ENCODE measurements around the gene CLASP1. TPM values are rescaled to one million over a fixed set of nuclear protein-coding genes. Genes with fewer than 3 reads are reported as not detected.

The CLASP1 gene
- total and polyA plus RNA-seq, 5 donors = 19.1 to 62.4 (median 60.7) TPM

DNA sequence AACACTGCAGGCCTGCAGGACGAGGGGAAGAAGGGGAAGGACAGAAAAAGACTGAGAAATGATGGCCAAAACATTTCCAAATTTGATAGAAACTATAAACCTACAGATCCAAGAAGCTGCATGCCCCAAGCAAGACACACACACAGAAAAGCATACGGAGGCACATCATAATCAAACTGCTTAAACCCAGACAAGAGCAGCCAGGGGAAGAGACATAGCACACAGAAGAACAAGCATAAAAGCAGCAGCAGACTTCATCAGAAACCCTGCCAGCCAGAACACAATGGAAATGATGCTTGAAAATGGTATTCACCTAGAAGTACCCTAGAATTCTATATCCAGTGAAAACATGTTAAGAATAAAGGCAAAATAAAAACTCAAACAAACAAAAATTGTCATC lies 175.8 kb downstream of the CLASP1 start:
- H3K4me1 ChIP-seq (ENCODE audit: control insufficient read depth, insufficient read depth, low read length) = peaks cover 3% of the 10 kb centered on the region

DNA sequence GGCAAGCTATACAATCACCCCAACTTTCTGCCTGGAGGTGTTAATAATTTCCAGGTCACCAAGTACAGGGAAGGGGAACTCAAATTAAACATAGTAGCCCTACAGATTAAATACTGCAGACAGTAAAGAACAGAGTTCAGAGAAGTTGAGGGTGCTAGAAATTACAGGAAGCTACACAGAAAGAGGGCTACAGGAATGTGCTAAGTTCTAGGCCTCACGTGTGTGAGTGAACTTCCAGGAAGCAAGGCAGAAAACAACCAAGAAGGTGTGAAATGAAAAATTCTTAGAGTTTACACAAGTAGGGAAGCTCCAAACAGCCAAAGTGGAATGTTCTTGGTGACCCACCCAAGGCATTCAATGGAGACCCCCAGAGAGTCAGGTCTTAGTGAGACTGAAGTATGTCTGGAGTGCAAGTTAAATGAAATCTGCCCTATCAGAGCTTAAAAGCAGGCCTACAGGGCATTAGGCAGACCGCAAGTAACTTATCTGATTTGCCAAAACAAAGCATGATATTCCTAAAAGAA lies 176.7 kb downstream of the CLASP1 start:
- Histone ChIP-seq H3K27me3 (ENCODE audit: control insufficient read depth, insufficient read depth) (no peaks in the 10 kb centered on the region), H3K4me1 (ENCODE audit: control insufficient read depth, insufficient read depth, low read length) (peaks cover 3% of the 10 kb centered on the region), H3K27ac (ENCODE audit: low read length) (no peak overlapping the region), H3K9me3 (ENCODE audit: control insufficient read depth, low read length) (no peaks in the 10 kb centered on the region), H3K4me3 (ENCODE audit: low read length) (no peak overlapping the region)
- intact Hi-C loops (cut with DNase I) = no loop called here
- ATAC-seq (no peak), DNase-seq (no peak)
- WGBS = 79% methylated on average over 2 of the region's 2 CpGs

More for the DNA sequence above, 175.8 kb downstream of the CLASP1 start:
- WGBS = 79% methylated on average over 2 of the region's 2 CpGs
- DNase-seq = no peak
- intact Hi-C loops (cut with DNase I) = no loop called here
- Histone ChIP-seq H3K4me3 (ENCODE audit: low read length) (no peak overlapping the region), H3K27me3 (ENCODE audit: control insufficient read depth, insufficient read depth) (no peaks in the 10 kb centered on the region), H3K27ac (ENCODE audit: low read length) (no peak overlapping the region), H3K9me3 (ENCODE audit: control insufficient read depth, low read length) (no peaks in the 10 kb centered on the region)
- ATAC-seq = no peak

DNA sequence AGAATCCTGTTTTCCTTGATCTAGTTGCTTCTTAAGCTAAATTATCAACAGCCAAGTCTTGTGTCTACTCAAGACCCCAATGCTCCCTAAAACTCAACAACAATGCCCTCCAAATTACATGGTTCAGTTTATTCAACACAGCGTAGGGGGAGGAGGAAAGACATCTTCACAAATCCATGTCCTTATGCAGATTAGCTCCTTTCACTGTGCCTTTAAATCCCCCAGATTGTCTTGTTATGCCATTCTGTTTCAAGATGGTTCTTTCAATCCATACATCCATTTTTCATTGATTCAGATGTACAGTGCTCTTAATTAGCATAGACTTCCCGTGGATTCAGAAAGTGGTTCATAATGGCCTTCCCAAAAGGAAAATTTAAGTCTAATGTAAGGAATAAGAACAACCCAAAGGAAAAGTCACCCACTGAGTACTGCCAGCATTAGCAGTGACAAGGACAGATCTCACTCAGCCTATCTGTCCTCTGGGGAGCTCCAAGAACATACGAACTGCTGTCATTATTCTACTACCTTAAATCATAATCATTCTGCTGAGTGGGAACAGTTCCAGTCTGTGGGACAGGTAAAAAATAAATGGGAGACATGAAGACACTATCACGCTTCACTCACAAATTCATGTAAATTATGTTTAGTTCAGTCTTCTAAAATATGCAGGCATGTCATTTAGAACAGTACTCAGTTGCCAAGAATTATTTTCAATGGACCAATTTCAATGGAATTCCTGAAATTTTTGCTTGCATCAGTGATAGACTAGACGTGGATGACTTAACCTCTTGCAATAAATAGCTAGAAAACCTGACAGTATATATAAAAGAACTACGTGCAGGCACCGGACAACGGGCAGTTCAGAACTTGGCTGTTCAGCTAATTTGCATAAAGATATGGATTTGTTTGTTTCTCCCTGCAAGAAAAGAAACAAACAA lies 177.5 kb downstream of the CLASP1 start:
- ATAC-seq = no peak
- intact Hi-C loops (cut with DNase I) = no loop called here
- Histone ChIP-seq H3K9me3 (ENCODE audit: control insufficient read depth, low read length) (no peaks in the 10 kb centered on the region), H3K27me3 (ENCODE audit: control insufficient read depth, insufficient read depth) (no peaks in the 10 kb centered on the region), H3K4me3 (ENCODE audit: low read length) (no peak overlapping the region), H3K4me1 (ENCODE audit: control insufficient read depth, insufficient read depth, low read length) (peaks cover 3% of the 10 kb centered on the region), H3K27ac (ENCODE audit: low read length) (no peak overlapping the region)
- no peak for DNase-seq
- 72% methylated on average over 8 of the region's 8 CpGs for WGBS

DNA sequence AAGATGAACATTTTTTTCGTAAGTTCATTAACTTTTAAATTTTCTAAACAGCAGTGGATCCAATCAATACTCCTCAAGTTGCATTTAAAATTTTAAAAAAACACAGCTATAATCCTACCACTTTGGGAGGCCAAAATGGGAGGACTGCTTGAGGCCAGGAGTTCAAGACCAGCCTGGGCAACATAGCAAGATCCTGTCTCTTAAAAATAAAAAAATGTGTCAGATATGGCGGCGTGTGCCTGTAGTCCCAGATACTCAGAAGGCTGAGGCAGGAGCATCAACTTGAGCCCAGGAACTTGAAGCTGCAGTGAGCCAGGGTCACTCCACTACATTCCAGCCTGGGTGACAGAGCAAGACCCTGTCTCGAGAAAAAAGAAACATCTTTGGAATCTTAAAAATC lies 178.3 kb downstream of the CLASP1 start:
- ATAC-seq (no peak), DNase-seq (no peak)
- H3K27me3 ChIP-seq (ENCODE audit: control insufficient read depth, insufficient read depth) = no peaks in the 10 kb centered on the region
- intact Hi-C loops (cut with DNase I) = no loop called here
- WGBS = 97% methylated on average over 4 of the region's 4 CpGs
- H3K27ac ChIP-seq (ENCODE audit: low read length) = no peak overlapping the region
- H3K4me1 ChIP-seq (ENCODE audit: control insufficient read depth, insufficient read depth, low read length) = no peaks in the 10 kb centered on the region
- H3K9me3 ChIP-seq (ENCODE audit: control insufficient read depth, low read length) = no peaks in the 10 kb centered on the region
- H3K4me3 ChIP-seq (ENCODE audit: low read length) = no peak overlapping the region

DNA sequence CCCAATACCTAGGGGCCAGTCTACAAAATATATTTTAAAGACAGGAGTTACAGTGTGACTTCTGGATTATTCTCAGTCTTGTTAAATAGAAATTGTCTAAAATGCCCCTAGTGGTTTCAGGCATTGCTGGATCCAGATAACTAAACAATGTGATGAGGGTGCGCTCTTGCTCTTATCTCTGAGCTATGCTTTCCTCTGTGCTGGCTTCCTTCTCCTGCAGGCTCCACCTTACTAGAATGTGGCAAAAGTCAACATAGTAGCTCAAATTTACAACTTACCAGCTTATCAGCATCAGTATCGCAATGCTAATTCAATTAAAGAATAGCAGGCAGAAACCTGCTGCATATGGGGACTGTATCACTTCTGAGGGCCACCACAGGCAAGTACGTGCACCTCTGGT lies 179.9 kb downstream of the CLASP1 start:
- H3K4me3 ChIP-seq (ENCODE audit: low read length) = no peak overlapping the region
- no peak for DNase-seq
- intact Hi-C loops (cut with DNase I) = no loop called here
- no peaks in the 10 kb centered on the region for H3K9me3 ChIP-seq (ENCODE audit: control insufficient read depth, low read length)
- ATAC-seq = peak in 1 of 2 donors; percentile 87
- no peaks in the 10 kb centered on the region for H3K27me3 ChIP-seq (ENCODE audit: control insufficient read depth, insufficient read depth)
- no peaks in the 10 kb centered on the region for H3K4me1 ChIP-seq (ENCODE audit: control insufficient read depth, insufficient read depth, low read length)
- no peak overlapping the region for H3K27ac ChIP-seq (ENCODE audit: low read length)
- 90% methylated on average over 3 of the region's 3 CpGs for WGBS

DNA sequence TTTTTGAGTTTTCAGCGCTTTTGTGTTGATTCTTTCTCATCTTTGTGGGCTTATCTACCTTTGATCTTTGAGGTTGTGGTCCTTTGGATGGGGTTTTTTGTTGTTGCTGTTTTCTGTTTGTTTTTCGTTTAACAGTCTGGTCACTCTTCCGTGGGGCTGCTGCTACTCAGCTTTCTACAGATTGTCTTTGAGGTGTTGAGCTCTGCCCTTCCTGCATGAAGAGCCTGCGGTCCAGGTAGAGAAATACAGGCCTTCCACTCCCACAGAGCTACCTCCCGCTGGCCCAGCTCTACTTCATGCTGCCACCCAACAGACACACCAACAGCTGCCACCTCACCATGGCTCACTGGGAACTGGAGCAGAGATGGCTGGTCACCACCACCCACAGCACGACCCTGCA lies 180.3 kb downstream of the CLASP1 start:
- 96% methylated on average over 6 of the region's 6 CpGs for WGBS
- Histone ChIP-seq H3K27ac (ENCODE audit: low read length) (no peak overlapping the region), H3K4me1 (ENCODE audit: control insufficient read depth, insufficient read depth, low read length) (no peaks in the 10 kb centered on the region), H3K27me3 (ENCODE audit: control insufficient read depth, insufficient read depth) (no peaks in the 10 kb centered on the region), H3K9me3 (ENCODE audit: control insufficient read depth, low read length) (no peaks in the 10 kb centered on the region), H3K4me3 (ENCODE audit: low read length) (no peak overlapping the region)
- DNase-seq (peak in 1 of 3 donors; percentile 19), ATAC-seq (no peak)
- intact Hi-C loops (cut with DNase I) = no loop called here

DNA sequence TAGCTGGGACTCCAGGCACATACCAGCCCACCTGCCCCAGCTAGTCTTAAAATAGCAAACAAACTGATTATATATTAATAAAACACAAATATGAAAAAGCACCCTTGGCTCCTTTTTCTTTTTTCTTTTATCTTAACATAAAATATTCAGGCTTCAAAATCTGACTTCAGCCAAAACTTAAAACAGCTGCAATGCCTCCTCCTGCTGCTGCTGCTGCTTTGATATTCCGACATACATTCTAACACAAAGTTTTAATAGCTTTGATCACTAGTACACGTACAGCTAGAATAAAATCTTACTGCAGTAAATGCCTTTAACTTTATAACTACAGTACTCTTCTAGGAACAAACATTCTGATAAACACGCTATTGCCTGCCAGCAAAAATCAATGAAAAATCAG lies 190.0 kb downstream of the CLASP1 start:
- intact Hi-C loops (cut with DNase I) = no loop called here
- ATAC-seq = no peak
- H3K27me3 ChIP-seq (ENCODE audit: control insufficient read depth, insufficient read depth) = no peaks in the 10 kb centered on the region
- H3K9me3 ChIP-seq (ENCODE audit: control insufficient read depth, low read length) = no peaks in the 10 kb centered on the region
- H3K4me1 ChIP-seq (ENCODE audit: control insufficient read depth, insufficient read depth, low read length) = no peaks in the 10 kb centered on the region
- no peak overlapping the region for H3K4me3 ChIP-seq (ENCODE audit: low read length)
- no peak for DNase-seq
- H3K27ac ChIP-seq (ENCODE audit: low read length) = no peak overlapping the region
- WGBS = 80% methylated on average over 3 of the region's 3 CpGs

DNA sequence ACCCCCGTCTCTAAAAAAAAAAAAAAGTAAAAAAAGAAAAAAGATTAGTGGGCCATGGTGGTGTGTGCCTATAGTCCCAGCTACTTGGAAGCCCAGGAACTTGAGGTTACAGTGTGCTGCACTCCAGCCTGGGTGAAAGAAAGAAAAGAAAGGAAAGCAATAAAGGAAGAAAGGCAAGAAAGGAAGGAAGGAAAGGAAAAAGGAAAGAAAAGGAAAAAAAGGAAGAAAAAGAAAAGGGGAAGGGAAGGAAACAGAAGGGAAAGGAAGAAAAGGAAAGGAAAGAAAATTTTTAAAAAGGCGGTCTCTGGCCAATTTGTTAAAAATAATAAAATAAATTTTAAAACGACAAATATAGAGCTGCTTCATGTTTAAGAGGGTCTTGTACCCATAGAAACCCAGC lies 192.9 kb downstream of the CLASP1 start:
- H3K27me3 ChIP-seq (ENCODE audit: control insufficient read depth, insufficient read depth) = no peaks in the 10 kb centered on the region
- H3K4me3 ChIP-seq (ENCODE audit: low read length) = no peak overlapping the region
- no peaks in the 10 kb centered on the region for H3K4me1 ChIP-seq (ENCODE audit: control insufficient read depth, insufficient read depth, low read length)
- intact Hi-C loops (cut with DNase I) = no loop called here
- H3K27ac ChIP-seq (ENCODE audit: low read length) = no peak overlapping the region
- ATAC-seq (no peak), DNase-seq (no peak)
- WGBS = 94% methylated on average over 3 of the region's 3 CpGs
- no peaks in the 10 kb centered on the region for H3K9me3 ChIP-seq (ENCODE audit: control insufficient read depth, low read length)

DNA sequence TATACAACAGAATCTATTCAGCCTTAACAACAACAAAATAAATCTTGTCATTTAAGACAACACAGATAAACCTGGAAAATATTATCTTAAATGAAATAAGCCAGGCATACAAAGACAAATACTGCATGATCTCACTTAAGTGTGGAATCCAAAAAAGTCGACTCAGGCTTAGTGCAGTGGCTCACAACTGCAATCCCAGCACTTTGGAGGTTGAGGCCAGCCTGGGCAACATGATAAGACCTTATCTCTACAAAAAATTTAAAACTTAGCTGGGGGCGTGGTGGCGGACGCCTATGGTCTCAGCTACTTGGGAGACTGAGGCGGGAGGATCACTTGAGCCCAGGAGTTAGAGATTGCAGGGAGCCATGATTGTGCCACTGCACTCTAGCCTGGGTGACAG lies 193.8 kb downstream of the CLASP1 start:
- H3K4me1 ChIP-seq (ENCODE audit: control insufficient read depth, insufficient read depth, low read length) = no peaks in the 10 kb centered on the region
- ATAC-seq = no peak
- H3K4me3 ChIP-seq (ENCODE audit: low read length) = no peak overlapping the region
- no peaks in the 10 kb centered on the region for H3K9me3 ChIP-seq (ENCODE audit: control insufficient read depth, low read length)
- H3K27me3 ChIP-seq (ENCODE audit: control insufficient read depth, insufficient read depth) = no peaks in the 10 kb centered on the region
- intact Hi-C loops (cut with DNase I) = no loop called here
- no peak overlapping the region for H3K27ac ChIP-seq (ENCODE audit: low read length)
- WGBS = 77% methylated on average over 5 of the region's 5 CpGs
- no peak for DNase-seq

DNA sequence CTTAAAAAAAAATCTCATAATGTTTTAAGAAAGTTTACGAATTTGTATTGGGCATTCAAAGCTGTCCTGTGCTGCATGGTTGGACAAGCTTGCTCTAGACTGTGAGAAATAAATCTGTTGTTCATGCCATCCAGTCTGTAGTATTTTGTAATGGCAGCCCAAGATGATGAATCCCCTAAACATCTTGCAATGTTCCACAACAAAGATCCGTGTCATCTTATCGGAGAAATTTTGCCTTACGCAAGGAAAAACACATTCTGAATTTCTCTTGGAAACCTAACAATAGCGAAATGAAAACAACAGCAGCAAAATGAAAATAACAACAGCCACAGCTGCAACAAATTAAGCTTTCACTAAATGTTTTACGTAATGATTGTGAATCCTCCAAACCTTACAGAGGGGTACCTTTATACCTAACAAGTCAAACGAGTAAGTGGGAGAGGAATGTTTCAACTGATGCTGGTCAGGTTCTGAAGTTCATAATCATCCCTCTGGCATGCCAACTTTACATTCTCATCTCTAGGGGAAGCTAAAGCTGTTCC lies 194.6 kb downstream of the CLASP1 start:
- H3K27ac ChIP-seq (ENCODE audit: low read length) = no peak overlapping the region
- 92% methylated on average over 7 of the region's 7 CpGs for WGBS
- no peaks in the 10 kb centered on the region for H3K27me3 ChIP-seq (ENCODE audit: control insufficient read depth, insufficient read depth)
- no peaks in the 10 kb centered on the region for H3K9me3 ChIP-seq (ENCODE audit: control insufficient read depth, low read length)
- ATAC-seq = no peak
- H3K4me1 ChIP-seq (ENCODE audit: control insufficient read depth, insufficient read depth, low read length) = no peaks in the 10 kb centered on the region
- intact Hi-C loops (cut with DNase I) = no loop called here
- H3K4me3 ChIP-seq (ENCODE audit: low read length) = no peak overlapping the region
- DNase-seq = no peak

DNA sequence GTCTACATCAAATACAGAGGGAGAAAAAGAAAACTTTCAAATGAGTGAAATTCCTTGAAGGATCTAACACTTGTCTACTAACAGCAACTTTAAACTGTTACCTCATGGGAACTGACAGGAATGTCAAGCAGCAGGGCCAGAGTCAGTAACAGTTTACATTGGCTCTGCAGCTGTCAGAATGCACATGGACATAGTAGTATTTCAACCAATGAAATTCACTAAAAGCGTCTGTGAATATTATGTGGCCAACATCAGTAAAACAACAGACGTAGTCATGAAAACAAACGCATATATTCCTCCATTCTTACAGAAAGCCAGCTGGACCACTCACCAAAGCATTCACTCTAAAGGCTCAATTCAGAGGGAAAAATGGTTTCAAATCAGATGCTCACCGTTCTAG lies 197.9 kb downstream of the CLASP1 start:
- intact Hi-C loops (cut with DNase I) = no loop called here
- Histone ChIP-seq H3K4me3 (ENCODE audit: low read length) (no peak overlapping the region), H3K27ac (ENCODE audit: low read length) (no peak overlapping the region), H3K4me1 (ENCODE audit: control insufficient read depth, insufficient read depth, low read length) (no peaks in the 10 kb centered on the region), H3K9me3 (ENCODE audit: control insufficient read depth, low read length) (no peaks in the 10 kb centered on the region), H3K27me3 (ENCODE audit: control insufficient read depth, insufficient read depth) (no peaks in the 10 kb centered on the region)
- WGBS = 69% methylated on average over 4 of the region's 4 CpGs
- ATAC-seq = no peak
- no peak for DNase-seq

All from right cardiac atrium (tissue), 5 donors.